ENCODE results near the gene MSI2. TPM values are rescaled to one million over a fixed set of nuclear protein-coding genes. Genes with fewer than 3 reads are reported as not detected.

MSI2 gene
- total RNA-seq, 8 experiments from 2014 or later = 33.0 to 114 (median 67.5) TPM

GRCh38 chr17:57332501-57332900 lies 76.2 kb downstream of the MSI2 start:
- ATAC-seq (replicated peaks in 6 of 8) = no peak
- in situ Hi-C loops (cut with MboI; ENCODE audit: low pct_unique_long_range_greater_than_20kb in 2 of 9, low sequenced_read_pairs in 9 of 9, unreplicated experiment in 9 of 9) = loop anchor here in 1 of 9 experiments (25.0 kb wide), 1 partner anchor 105 kb away; no protein-coding TSS in a partner anchor
- 50 to 100% (median 86%) methylated on average over 1 to 2 of the region's 5 CpGs; no CpG with 5 or more reads in 4 of the 10 experiments for WGBS, 10 experiments
- Histone ChIP-seq H3K4me3 (no peak overlapping the region), H3K4me1 (replicated peaks in 1 of 2) (peaks cover 1 to 18% of the 10 kb centered on the region in 2 donors), H3K27ac (no peak overlapping the region)

- no peak overlapping the region for H3K27ac ChIP-seq
These were observed 79.0 kb downstream of the MSI2 start for GRCh38 chr17:57335195-57335792.

GRCh38 chr17:57337390-57337789 lies 81.1 kb downstream of the MSI2 start:
- Histone ChIP-seq H3K4me3 (no peak overlapping the region), H3K27ac (no peak overlapping the region), H3K4me1 (replicated peaks in 1 of 2) (peaks cover 13 to 25% of the 10 kb centered on the region in 2 donors)
- WGBS, 10 experiments = 60 to 100% (median 89%) methylated on average over 2 to 12 of the region's 12 CpGs; no CpG with 5 or more reads in 1 of the 10 experiments
- peak in 1 of 8 experiments; percentile 69 for ATAC-seq (replicated peaks in 6 of 8)
- in situ Hi-C loops (cut with MboI; ENCODE audit: low pct_unique_long_range_greater_than_20kb in 2 of 9, low sequenced_read_pairs in 9 of 9, unreplicated experiment in 9 of 9) = loop anchor here in 1 of 9 experiments (25.0 kb wide), 1 partner anchor 100 kb away; no protein-coding TSS in a partner anchor

More at GRCh38 chr17:57335195-57335792, 79.0 kb downstream of the MSI2 start:
- in situ Hi-C loops (cut with MboI; ENCODE audit: low pct_unique_long_range_greater_than_20kb in 2 of 9, low sequenced_read_pairs in 9 of 9, unreplicated experiment in 9 of 9) = loop anchor here in 1 of 9 experiments (25.0 kb wide), 1 partner anchor 102 kb away; no protein-coding TSS in a partner anchor
- WGBS, 10 experiments = 76 to 100% (median 93%) methylated on average over 1 to 6 of the region's 7 CpGs; no CpG with 5 or more reads in 2 of the 10 experiments
- no peak for ATAC-seq (replicated peaks in 6 of 8)
- peaks cover 8 to 15% of the 10 kb centered on the region in 2 donors for H3K4me1 ChIP-seq (replicated peaks in 1 of 2)
- no peak overlapping the region for H3K4me3 ChIP-seq

- in situ Hi-C loops (cut with MboI; ENCODE audit: low pct_unique_long_range_greater_than_20kb in 2 of 9, low sequenced_read_pairs in 9 of 9, unreplicated experiment in 9 of 9) = loop anchor here in 1 of 9 experiments (25.0 kb wide), 1 partner anchor 99 kb away; no protein-coding TSS in a partner anchor
- whole genome bisulfite sequencing, 10 experiments = 33 to 86% (median 55%) methylated on average over 3 to 10 of the region's 13 CpGs; no CpG with 5 or more reads in 4 of the 10 experiments
- peak overlapping the region; percentile 3 to 27 for H3K27ac ChIP-seq
- peaks cover 13 to 26% of the 10 kb centered on the region in 2 donors for H3K4me1 ChIP-seq (replicated peaks in 1 of 2)
- H3K4me3 ChIP-seq = no peak overlapping the region
- peak in 5 of 8 experiments; percentile 53 to 78 (median 65) for ATAC-seq (replicated peaks in 6 of 8)
These were observed 82.1 kb downstream of the MSI2 start for GRCh38 chr17:57338257-57338914.

- 93 to 100% (median 100%) methylated on average over 1 to 8 of the region's 8 CpGs; no CpG with 5 or more reads in 6 of the 10 experiments for WGBS, 10 experiments
These were observed 84.0 kb downstream of the MSI2 start for GRCh38 chr17:57340160-57340981.

GRCh38 chr17:57341611-57342540 lies 85.6 kb downstream of the MSI2 start:
- peaks cover 13 to 26% of the 10 kb centered on the region in 2 donors for H3K4me1 ChIP-seq (replicated peaks in 1 of 2)
- no peak overlapping the region for H3K27ac ChIP-seq
- no peak overlapping the region for H3K4me3 ChIP-seq
- WGBS, 10 experiments = 63 to 100% (median 86%) methylated on average over 1 to 9 of the region's 9 CpGs
- ATAC-seq (replicated peaks in 6 of 8) = no peak
- in situ Hi-C loops (cut with MboI; ENCODE audit: low pct_unique_long_range_greater_than_20kb in 2 of 9, low sequenced_read_pairs in 9 of 9, unreplicated experiment in 9 of 9) = loop anchor here in 1 of 9 experiments (25.0 kb wide), 1 partner anchor 95 kb away; no protein-coding TSS in a partner anchor

More at GRCh38 chr17:57340160-57340981, 84.0 kb downstream of the MSI2 start:
- Histone ChIP-seq H3K27ac (no peak overlapping the region), H3K4me3 (no peak overlapping the region), H3K4me1 (replicated peaks in 1 of 2) (peaks cover 13 to 26% of the 10 kb centered on the region in 2 donors)
- in situ Hi-C loops (cut with MboI; ENCODE audit: low pct_unique_long_range_greater_than_20kb in 2 of 9, low sequenced_read_pairs in 9 of 9, unreplicated experiment in 9 of 9) = loop anchor here in 1 of 9 experiments (25.0 kb wide), 1 partner anchor 97 kb away; no protein-coding TSS in a partner anchor
- no peak for ATAC-seq (replicated peaks in 6 of 8)

GRCh38 chr17:57342963-57343589 lies 86.8 kb downstream of the MSI2 start:
- ATAC-seq (replicated peaks in 6 of 8) = no peak
- Histone ChIP-seq H3K4me1 (replicated peaks in 1 of 2) (peaks cover 13 to 25% of the 10 kb centered on the region in 2 donors), H3K27ac (no peak overlapping the region), H3K4me3 (no peak overlapping the region)
- in situ Hi-C loops (cut with MboI; ENCODE audit: low pct_unique_long_range_greater_than_20kb in 2 of 9, low sequenced_read_pairs in 9 of 9, unreplicated experiment in 9 of 9) = loop anchor here in 1 of 9 experiments (25.0 kb wide), 1 partner anchor 94 kb away; no protein-coding TSS in a partner anchor
- 69 to 100% (median 83%) methylated on average over 1 to 4 of the region's 4 CpGs for WGBS, 10 experiments

- in situ Hi-C loops (cut with MboI; ENCODE audit: low pct_unique_long_range_greater_than_20kb in 2 of 9, low sequenced_read_pairs in 9 of 9, unreplicated experiment in 9 of 9) = loop anchor here in 1 of 9 experiments (25.0 kb wide), 1 partner anchor 94 kb away; no protein-coding TSS in a partner anchor
- Histone ChIP-seq H3K27ac (no peak overlapping the region), H3K4me3 (no peak overlapping the region), H3K4me1 (replicated peaks in 1 of 2) (peaks cover 8 to 18% of the 10 kb centered on the region in 2 donors)
- ATAC-seq (replicated peaks in 6 of 8) = no peak
- WGBS, 10 experiments = 66 to 100% (median 96%) methylated on average over 1 to 5 of the region's 5 CpGs
These were observed 87.4 kb downstream of the MSI2 start for GRCh38 chr17:57343717-57344116.

GRCh38 chr17:57344261-57344660 lies 87.9 kb downstream of the MSI2 start:
- peaks cover 5 to 13% of the 10 kb centered on the region in 2 donors for H3K4me1 ChIP-seq (replicated peaks in 1 of 2)
- H3K4me3 ChIP-seq = no peak overlapping the region
- WGBS, 10 experiments = 83 to 100% (median 95%) methylated on average over 1 to 3 of the region's 4 CpGs; no CpG with 5 or more reads in 2 of the 10 experiments
- ATAC-seq (replicated peaks in 6 of 8) = no peak
- H3K27ac ChIP-seq = no peak overlapping the region
- in situ Hi-C loops (cut with MboI; ENCODE audit: low pct_unique_long_range_greater_than_20kb in 2 of 9, low sequenced_read_pairs in 9 of 9, unreplicated experiment in 9 of 9) = loop anchor here in 1 of 9 experiments (25.0 kb wide), 1 partner anchor 93 kb away; no protein-coding TSS in a partner anchor

- in situ Hi-C loops (cut with MboI; ENCODE audit: low pct_unique_long_range_greater_than_20kb in 2 of 9, low sequenced_read_pairs in 9 of 9, unreplicated experiment in 9 of 9) = loop anchor here in 1 of 9 experiments (25.0 kb wide), 1 partner anchor 88 kb away; no protein-coding TSS in a partner anchor
- Histone ChIP-seq H3K4me1 (replicated peaks in 1 of 2) (no peaks in the 10 kb centered on the region), H3K27ac (no peak overlapping the region)
These were observed 93.4 kb downstream of the MSI2 start for GRCh38 chr17:57349541-57350247.

More at GRCh38 chr17:57349541-57350247, 93.4 kb downstream of the MSI2 start:
- WGBS, 10 experiments = 71 to 100% (median 100%) methylated on average over 1 to 3 of the region's 3 CpGs; no CpG with 5 or more reads in 1 of the 10 experiments
- peak in 1 of 8 experiments; percentile 26 for ATAC-seq (replicated peaks in 6 of 8)
- H3K4me3 ChIP-seq = no peak overlapping the region

Data from motor neuron (in vitro differentiated cells).